Liver (tissue), 3 donors: Measurements from ENCODE around the gene TENT5C.

Source experiments
- CTCF ChIP-seq: fragments of 150-350 bp; IDR thresholded peaks from 2 replicates; pipeline ENCODE4 v1.5.1; 2017; ENCODE audit warnings: improper control_type of control experiment, low read depth, low read length; ENCODE audit not compliant: missing input control
- EGR1 ChIP-seq, 2 donors: IDR thresholded peaks; 2 replicates each; pipeline ENCODE4 v1.6.1; 2016 to 2018; ENCODE audit warnings: antibody characterized with exemption in 2 of 2, low read depth in 2 of 2
- FOXA2 ChIP-seq: IDR thresholded peaks from 2 replicates; pipeline ENCODE4 v1.6.1; 2016; ENCODE audit warnings: antibody characterized with exemption
- GABPA ChIP-seq, 2 donors: IDR thresholded peaks in 1 of 2; conservative IDR thresholded peaks in 1 of 2; 2 replicates each; pipeline ENCODE4 v1.6.1; 2016; ENCODE audit warnings: antibody characterized with exemption in 2 of 2, mild to moderate bottlenecking in 1 of 2, moderate library complexity in 1 of 2
- JUND ChIP-seq, 2 donors: IDR thresholded peaks; 2 replicates each; pipeline ENCODE4 v1.6.1; 2016; ENCODE audit warnings: antibody characterized with exemption in 2 of 2
- MAX ChIP-seq: IDR thresholded peaks from 2 replicates; pipeline ENCODE4 v1.6.1; 2016; ENCODE audit warnings: antibody characterized with exemption
- NR2F2 ChIP-seq: IDR thresholded peaks from 2 replicates; pipeline ENCODE4 v1.6.1; 2016; ENCODE audit warnings: antibody characterized with exemption
- RAD21 ChIP-seq, 2 donors: IDR thresholded peaks; 2 replicates each; pipeline ENCODE4 v1.6.1; 2016; ENCODE audit warnings: antibody characterized with exemption in 2 of 2, mild to moderate bottlenecking in 2 of 2
- REST ChIP-seq: IDR thresholded peaks from 2 replicates; pipeline ENCODE4 v1.6.1; 2016; ENCODE audit warnings: antibody characterized with exemption, mild to moderate bottlenecking
- RXRA ChIP-seq, 2 donors: IDR thresholded peaks; 2 replicates each; pipeline ENCODE4 v1.6.1; 2017 to 2018; ENCODE audit warnings: antibody characterized with exemption in 2 of 2, mild to moderate bottlenecking in 1 of 2
- SP1 ChIP-seq: IDR thresholded peaks from 2 replicates; pipeline ENCODE4 v1.6.1; 2018; ENCODE audit warnings: antibody characterized with exemption, mild to moderate bottlenecking
- TAF1 ChIP-seq: conservative IDR thresholded peaks from 2 replicates; pipeline ENCODE4 v1.6.1; 2016; ENCODE audit warnings: antibody characterized with exemption, mild to moderate bottlenecking
- YY1 ChIP-seq: IDR thresholded peaks from 2 replicates; pipeline ENCODE4 v1.6.1; 2016; ENCODE audit warnings: antibody characterized with exemption, mild to moderate bottlenecking
- ZBTB33 ChIP-seq: IDR thresholded peaks from 2 replicates; pipeline ENCODE4 v1.6.1; 2016; ENCODE audit warnings: antibody characterized with exemption
- donor health status: healthy.
- donor health status: healthy.

- TF ChIP-seq CTCF (no peak), SP1 (no peak), RAD21 (IDR thresholded peaks at IDR 0.05) (no peak), FOXA2 (no peak), REST (no peak), EGR1 (IDR thresholded peaks at IDR 0.05; ENCODE audit: low read depth in 2 of 2) (no peak), YY1 (no peak), GABPA (IDR thresholded peaks at IDR 0.05 in 1 of 2, conservative IDR thresholded peaks at IDR 0.05 in 1 of 2) (no peak), NR2F2 (no peak), JUND (IDR thresholded peaks at IDR 0.05) (no peak), TAF1 (no peak), ZBTB33 (no peak), MAX (no peak), RXRA (IDR thresholded peaks at IDR 0.05) (no peak)
Observed at GRCh38 chr1:117556341-117556740, 49.5 kb upstream of the TENT5C start.
